Mesothelial cell of epicardium (in vitro differentiated cells): ENCODE measurements around the gene NOC4L. TPM values are rescaled to one million over a fixed set of nuclear protein-coding genes. Genes with fewer than 3 reads are reported as not detected.

ENCODE experiments used
- DNase-seq, 2 experiments: peaks; one replicate each; pipeline ENCODE4 v3.0.0; 2021; ENCODE audit warnings: low spot score in 2 of 2; ENCODE audit not compliant: unreplicated experiment in 2 of 2
- H3K27ac Mint-ChIP-seq: 2 replicates; pipeline ENCODE4 v1.8.0; 2021; ENCODE audit warnings: mixed read lengths
- H3K27me3 Mint-ChIP-seq: 2 replicates; pipeline ENCODE4 v1.8.0; 2021; ENCODE audit warnings: low read depth, mixed read lengths
- H3K36me3 Mint-ChIP-seq: 2 replicates; pipeline ENCODE4 v1.8.0; 2021; ENCODE audit warnings: mixed read lengths
- H3K4me1 Mint-ChIP-seq: 2 replicates; pipeline ENCODE4 v1.8.0; 2021; ENCODE audit warnings: mixed read lengths
- H3K4me3 Mint-ChIP-seq: 2 replicates; pipeline ENCODE4 v1.8.0; 2021; ENCODE audit warnings: mild to moderate bottlenecking, moderate library complexity, mixed read lengths
- H3K9me3 Mint-ChIP-seq: 2 replicates; pipeline ENCODE4 v1.8.0; 2021; ENCODE audit warnings: mixed read lengths
- CTCF ChIP-seq: fragments of 200-600 bp; sonication (generic); IDR thresholded peaks from one replicate; pipeline ENCODE4 v1.5.0; 2021; ENCODE audit warnings: antibody characterized with exemption; ENCODE audit not compliant: unreplicated experiment
- total RNA-seq: library from RNA; stranded (reverse); gene quantifications from 3 replicates; pipeline ENCODE4 v1.2.1, GENCODE V29; 2021

Gene NOC4L
- total RNA-seq, 1 donor from 2014 or later: 25.1 TPM

- Mint-ChIP-seq H3K4me3 (peak overlapping the region; percentile 77), H3K27ac (peak overlapping the region; percentile 83), H3K4me1 (peaks cover 14% of the 10 kb centered on the region), H3K9me3 (no peaks in the 10 kb centered on the region), H3K36me3 (peaks cover 9% of the 10 kb centered on the region), H3K27me3 (peaks cover 2% of the 10 kb centered on the region)
- DNase-seq: no peak
- no peak for TF ChIP-seq CTCF
Measured at GRCh38 chr12:132142679-132143335, 1.4 kb upstream of the NOC4L start.

GRCh38 chr12:132143336-132144071 is 753 bp upstream of the NOC4L start:
- DNase-seq: no peak
- no peak for TF ChIP-seq CTCF
- Mint-ChIP-seq H3K36me3 (peaks cover 10% of the 10 kb centered on the region), H3K4me1 (peaks cover 14% of the 10 kb centered on the region), H3K27ac (peak overlapping the region; percentile 83), H3K9me3 (no peaks in the 10 kb centered on the region), H3K4me3 (peak overlapping the region; percentile 77), H3K27me3 (peaks cover 2% of the 10 kb centered on the region)

GRCh38 chr12:132144810-132145168 is 532 bp downstream of the NOC4L start:
- TF ChIP-seq CTCF: no peak
- no peaks in the 10 kb centered on the region for H3K9me3 Mint-ChIP-seq
- peak overlapping the region; percentile 85 for H3K4me3 Mint-ChIP-seq
- no peak for DNase-seq
- peaks cover 14% of the 10 kb centered on the region for H3K4me1 Mint-ChIP-seq
- H3K36me3 Mint-ChIP-seq: peaks cover 6% of the 10 kb centered on the region
- H3K27me3 Mint-ChIP-seq: peaks cover 2% of the 10 kb centered on the region
- H3K27ac Mint-ChIP-seq: peak overlapping the region; percentile 61

GRCh38 chr12:132145334-132145733 is 1.1 kb downstream of the NOC4L start:
- H3K36me3 Mint-ChIP-seq: peaks cover 4% of the 10 kb centered on the region
- peak overlapping the region; percentile 61 for H3K27ac Mint-ChIP-seq
- H3K9me3 Mint-ChIP-seq: no peaks in the 10 kb centered on the region
- no peak for DNase-seq
- no peak for TF ChIP-seq CTCF
- H3K4me3 Mint-ChIP-seq: peak overlapping the region; percentile 85
- peaks cover 2% of the 10 kb centered on the region for H3K27me3 Mint-ChIP-seq
- peaks cover 14% of the 10 kb centered on the region for H3K4me1 Mint-ChIP-seq

GRCh38 chr12:132146098-132146497 is 1.8 kb downstream of the NOC4L start:
- Mint-ChIP-seq H3K4me1 (peaks cover 14% of the 10 kb centered on the region), H3K4me3 (peak overlapping the region; percentile 85), H3K36me3 (peaks cover 4% of the 10 kb centered on the region), H3K9me3 (no peaks in the 10 kb centered on the region), H3K27me3 (peaks cover 2% of the 10 kb centered on the region), H3K27ac (no peak overlapping the region)
- DNase-seq: no peak
- TF ChIP-seq CTCF: no peak
